Measurements from ENCODE around the gene TMEM266.

TMEM266 gene

GRCh38 chr15:76152197-76152596 lies 92.4 kb downstream of the TMEM266 start:
- Histone ChIP-seq H3K4me3 (IDR thresholded peaks at IDR 0.05; ENCODE audit: insufficient read depth, low read depth, low read length) (no peak overlapping the region), H3K79me2 (ENCODE audit: insufficient read depth, low read depth) (no peaks in the 10 kb centered on the region), H4K20me1 (ENCODE audit: insufficient read depth) (no peaks in the 10 kb centered on the region), H2AFZ (ENCODE audit: low read depth) (no peak overlapping the region), H3K36me3 (ENCODE audit: insufficient read depth) (no peaks in the 10 kb centered on the region), H3K4me2 (no peak overlapping the region), H3K27me3 (ENCODE audit: insufficient read depth, low read depth) (no peaks in the 10 kb centered on the region), H3K4me1 (ENCODE audit: low read depth, poor library complexity, severe bottlenecking) (peaks cover 16% of the 10 kb centered on the region), H3K27ac (no peak overlapping the region), H3K9ac (no peak overlapping the region)
- TF ChIP-seq, protein P1, sequence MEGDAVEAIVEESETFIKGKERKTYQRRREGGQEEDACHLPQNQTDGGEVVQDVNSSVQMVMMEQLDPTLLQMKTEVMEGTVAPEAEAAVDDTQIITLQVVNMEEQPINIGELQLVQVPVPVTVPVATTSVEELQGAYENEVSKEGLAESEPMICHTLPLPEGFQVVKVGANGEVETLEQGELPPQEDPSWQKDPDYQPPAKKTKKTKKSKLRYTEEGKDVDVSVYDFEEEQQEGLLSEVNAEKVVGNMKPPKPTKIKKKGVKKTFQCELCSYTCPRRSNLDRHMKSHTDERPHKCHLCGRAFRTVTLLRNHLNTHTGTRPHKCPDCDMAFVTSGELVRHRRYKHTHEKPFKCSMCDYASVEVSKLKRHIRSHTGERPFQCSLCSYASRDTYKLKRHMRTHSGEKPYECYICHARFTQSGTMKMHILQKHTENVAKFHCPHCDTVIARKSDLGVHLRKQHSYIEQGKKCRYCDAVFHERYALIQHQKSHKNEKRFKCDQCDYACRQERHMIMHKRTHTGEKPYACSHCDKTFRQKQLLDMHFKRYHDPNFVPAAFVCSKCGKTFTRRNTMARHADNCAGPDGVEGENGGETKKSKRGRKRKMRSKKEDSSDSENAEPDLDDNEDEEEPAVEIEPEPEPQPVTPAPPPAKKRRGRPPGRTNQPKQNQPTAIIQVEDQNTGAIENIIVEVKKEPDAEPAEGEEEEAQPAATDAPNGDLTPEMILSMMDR (conservative IDR thresholded peaks at IDR 0.05; ENCODE audit: low read depth, low read length): no peak

DNA sequence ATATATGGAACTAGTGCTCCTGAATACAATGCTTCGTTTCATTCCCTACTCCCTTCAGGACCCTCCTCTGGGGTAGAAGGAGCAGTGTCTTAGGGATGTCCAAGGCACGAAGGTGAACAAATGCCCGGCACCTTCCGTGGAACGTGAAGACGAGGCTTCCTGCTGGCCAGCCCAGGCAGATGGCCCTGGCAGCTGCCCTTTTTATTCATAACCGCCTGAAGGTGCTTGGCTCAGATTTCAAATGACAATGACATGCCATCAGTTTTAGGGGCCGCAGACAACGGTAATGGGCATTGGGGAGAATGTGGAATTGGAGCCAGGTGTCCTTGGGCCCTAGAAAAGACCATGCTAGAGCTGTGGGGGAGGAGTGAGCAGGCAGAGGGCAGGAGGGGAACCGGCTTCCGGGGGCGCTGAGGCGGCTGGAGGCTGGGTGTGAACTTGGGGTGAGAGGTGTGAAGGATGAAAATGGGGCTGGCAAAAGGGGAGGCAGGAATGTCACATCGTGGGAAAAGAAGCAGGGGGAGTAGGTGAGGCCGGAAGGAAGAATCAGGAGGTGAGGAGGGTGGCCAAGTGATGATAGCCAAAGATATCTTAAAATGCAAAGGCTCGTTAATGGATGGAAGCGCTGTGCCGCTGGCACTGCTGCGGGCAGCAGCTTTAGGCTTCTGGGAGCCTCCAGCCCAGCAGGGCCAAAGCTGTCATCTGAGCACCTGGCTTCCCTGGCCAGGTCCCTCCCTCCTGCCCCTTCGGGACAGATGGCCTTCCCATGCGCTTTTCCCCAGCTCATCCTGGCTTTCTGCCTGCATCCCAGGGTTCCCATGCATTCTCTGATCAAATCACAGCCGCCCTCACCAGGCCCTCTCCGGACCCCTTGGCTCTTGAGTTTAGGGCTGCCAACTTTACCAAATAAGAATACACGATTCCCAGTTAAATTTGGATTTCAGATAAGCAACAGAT lies 93.7 kb downstream of the TMEM266 start:
- no peak overlapping the region for H2AFZ ChIP-seq (ENCODE audit: low read depth)
- H3K79me2 ChIP-seq (ENCODE audit: insufficient read depth, low read depth): no peaks in the 10 kb centered on the region
- H3K36me3 ChIP-seq (ENCODE audit: insufficient read depth): no peaks in the 10 kb centered on the region
- peaks cover 10% of the 10 kb centered on the region for H3K4me1 ChIP-seq (ENCODE audit: low read depth, poor library complexity, severe bottlenecking)
- TF ChIP-seq, protein P1 (conservative IDR thresholded peaks at IDR 0.05; ENCODE audit: low read depth, low read length): no peak
- H3K4me3 ChIP-seq (IDR thresholded peaks at IDR 0.05; ENCODE audit: insufficient read depth, low read depth, low read length): no peak overlapping the region
- no peak overlapping the region for H3K4me2 ChIP-seq
- H4K20me1 ChIP-seq (ENCODE audit: insufficient read depth): no peaks in the 10 kb centered on the region
- H3K27me3 ChIP-seq (ENCODE audit: insufficient read depth, low read depth): no peaks in the 10 kb centered on the region
- no peak overlapping the region for H3K9ac ChIP-seq
- no peak overlapping the region for H3K27ac ChIP-seq

- Histone ChIP-seq H3K27me3 (ENCODE audit: insufficient read depth, low read depth) (no peaks in the 10 kb centered on the region), H2AFZ (ENCODE audit: low read depth) (no peak overlapping the region), H3K36me3 (ENCODE audit: insufficient read depth) (no peaks in the 10 kb centered on the region), H3K79me2 (ENCODE audit: insufficient read depth, low read depth) (no peaks in the 10 kb centered on the region), H3K4me3 (IDR thresholded peaks at IDR 0.05; ENCODE audit: insufficient read depth, low read depth, low read length) (no peak overlapping the region), H4K20me1 (ENCODE audit: insufficient read depth) (no peaks in the 10 kb centered on the region), H3K27ac (no peak overlapping the region), H3K9ac (no peak overlapping the region), H3K4me2 (no peak overlapping the region), H3K4me1 (ENCODE audit: low read depth, poor library complexity, severe bottlenecking) (peaks cover 7% of the 10 kb centered on the region)
- TF ChIP-seq, protein P1 (conservative IDR thresholded peaks at IDR 0.05; ENCODE audit: low read depth, low read length): no peak
Measured at GRCh38 chr15:76155731-76156130, 95.9 kb downstream of the TMEM266 start.

DNA sequence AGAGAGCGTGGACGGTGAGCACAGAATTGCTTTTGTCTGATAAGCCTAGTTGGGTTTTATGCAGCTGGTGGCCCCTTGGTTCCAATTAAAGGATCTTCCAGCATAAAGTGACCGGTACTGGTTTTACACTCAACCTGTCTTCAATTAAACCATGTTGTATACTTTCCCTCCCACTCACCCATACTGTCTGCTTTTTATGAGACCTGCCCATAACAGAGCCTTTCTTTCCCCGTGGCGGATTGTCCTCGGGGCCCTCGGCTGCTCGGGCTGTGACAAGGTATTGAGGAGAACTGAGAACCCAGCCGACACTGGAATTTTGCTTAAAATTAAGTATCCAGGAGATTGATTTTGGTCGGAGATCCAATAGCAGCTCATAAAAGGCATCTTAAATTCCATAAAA lies 98.4 kb downstream of the TMEM266 start:
- Histone ChIP-seq H3K9ac (no peak overlapping the region), H3K79me2 (ENCODE audit: insufficient read depth, low read depth) (no peaks in the 10 kb centered on the region), H4K20me1 (ENCODE audit: insufficient read depth) (no peaks in the 10 kb centered on the region), H3K27ac (no peak overlapping the region), H3K27me3 (ENCODE audit: insufficient read depth, low read depth) (no peaks in the 10 kb centered on the region), H3K36me3 (ENCODE audit: insufficient read depth) (no peaks in the 10 kb centered on the region), H3K4me3 (IDR thresholded peaks at IDR 0.05; ENCODE audit: insufficient read depth, low read depth, low read length) (no peak overlapping the region), H3K4me2 (no peak overlapping the region), H2AFZ (ENCODE audit: low read depth) (no peak overlapping the region), H3K4me1 (ENCODE audit: low read depth, poor library complexity, severe bottlenecking) (no peaks in the 10 kb centered on the region)
- TF ChIP-seq, protein P1 (conservative IDR thresholded peaks at IDR 0.05; ENCODE audit: low read depth, low read length): no peak

All from KMS-11 (cell line).